Activated T-cell treated with anti-CD3 and anti-CD28 coated beads, Interleukin-2, amount 50 U/mL, for 4 hours (primary cell): ENCODE measurements around the gene ZNF692. TPM values are rescaled to one million over a fixed set of nuclear protein-coding genes. Genes with fewer than 3 reads are reported as not detected.
"Not testable (repeated sequence)": the region's sequence is repeated elsewhere in the genome, so short reads cannot be mapped to it uniquely, and the experiment has no call there.

Experiments used
- ATAC-seq, 2 donors: fragments of 200-7000 bp; cut with Tn5 transposase; one replicate each; pipeline ENCODE4 v1.10.0; 2021
- DNase-seq: peaks from one replicate; pipeline ENCODE4 v3.0.0-alpha.2; 2020
- H3K27me3 Mint-ChIP-seq: one replicate; pipeline ENCODE4 v1.8.0; 2021; ENCODE audit warnings: low read depth, mixed read lengths
- H3K36me3 Mint-ChIP-seq: one replicate; pipeline ENCODE4 v1.8.0; 2022; ENCODE audit warnings: mixed read lengths; ENCODE audit not compliant: insufficient read depth
- H3K4me1 Mint-ChIP-seq: one replicate; pipeline ENCODE4 v1.8.0; 2021; ENCODE audit warnings: low read depth, mixed read lengths
- H3K4me3 Mint-ChIP-seq: one replicate; pipeline ENCODE4 v1.8.0; 2021; ENCODE audit warnings: mild to moderate bottlenecking, moderate library complexity, mixed read lengths
- H3K9me3 Mint-ChIP-seq: one replicate; pipeline ENCODE4 v1.8.0; 2021; ENCODE audit warnings: mixed read lengths
- total RNA-seq, 3 donors: library from RNA; stranded (reverse); gene quantifications; one replicate each; pipeline ENCODE4 v1.2.1, GENCODE V29; 2021

Gene ZNF692
- total RNA-seq, 3 donors from 2014 or later, result 59.8 to 72.6 (median 70.1) TPM

DNA sequence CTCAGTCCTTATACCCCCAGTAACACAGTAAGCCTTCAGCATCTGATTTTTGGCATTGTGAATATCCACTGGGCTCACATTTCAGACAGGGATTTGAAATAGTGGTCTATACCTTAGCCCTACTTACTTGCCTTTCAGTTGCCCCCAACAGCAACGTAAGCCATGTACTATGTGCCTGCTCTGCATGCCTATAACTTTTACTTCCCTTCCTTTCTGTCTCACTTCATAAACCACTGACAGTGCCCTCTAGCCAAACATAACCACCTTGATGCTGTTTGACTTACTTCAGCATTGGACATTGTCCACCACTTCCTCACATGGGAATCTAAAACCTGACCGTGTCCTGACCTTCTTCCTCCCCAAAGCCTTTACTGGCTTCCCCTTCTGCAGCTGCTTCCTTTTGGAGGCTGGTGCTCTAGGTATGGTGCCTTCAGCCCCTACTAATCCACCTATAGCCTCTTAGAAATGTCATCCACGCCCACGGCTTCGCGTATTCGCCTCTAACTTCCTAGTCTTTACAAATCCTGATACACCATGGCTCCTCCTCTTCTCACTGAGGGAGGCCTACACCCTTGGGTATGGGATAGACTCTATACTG lies 24.4 kb downstream of the ZNF692 start:
- ATAC-seq, result no peak
- Mint-ChIP-seq H3K4me3 (no peak overlapping the region), H3K4me1 (peaks cover 8% of the 10 kb centered on the region), H3K36me3 (no peaks in the 10 kb centered on the region), H3K9me3 (no peaks in the 10 kb centered on the region), H3K27me3 (peaks cover 10% of the 10 kb centered on the region)
- DNase-seq, result no peak

DNA sequence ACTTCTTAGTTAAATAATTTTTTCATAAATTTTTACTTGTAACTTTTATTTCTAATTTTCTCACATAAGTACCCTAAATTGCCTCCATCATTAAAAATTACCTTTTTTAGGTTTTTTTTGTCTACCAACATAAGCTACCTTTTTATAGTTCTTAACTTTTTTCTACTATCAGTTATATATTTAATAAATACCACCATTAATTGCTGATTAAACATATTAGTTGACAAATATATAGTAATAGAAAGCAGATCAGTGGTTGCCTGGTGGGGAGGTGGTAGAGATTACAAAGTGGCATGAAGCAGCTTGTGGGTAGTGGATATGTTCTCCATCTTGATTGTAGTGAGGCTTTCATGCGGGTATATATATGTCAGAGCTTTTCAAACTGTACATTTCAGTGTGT lies 27.0 kb downstream of the ZNF692 start:
- no peak for DNase-seq
- Mint-ChIP-seq H3K9me3 (no peaks in the 10 kb centered on the region), H3K36me3 (no peaks in the 10 kb centered on the region), H3K27me3 (peaks cover 10% of the 10 kb centered on the region), H3K4me3 (no peak overlapping the region), H3K4me1 (peaks cover 6% of the 10 kb centered on the region)
- ATAC-seq, result no peak

DNA sequence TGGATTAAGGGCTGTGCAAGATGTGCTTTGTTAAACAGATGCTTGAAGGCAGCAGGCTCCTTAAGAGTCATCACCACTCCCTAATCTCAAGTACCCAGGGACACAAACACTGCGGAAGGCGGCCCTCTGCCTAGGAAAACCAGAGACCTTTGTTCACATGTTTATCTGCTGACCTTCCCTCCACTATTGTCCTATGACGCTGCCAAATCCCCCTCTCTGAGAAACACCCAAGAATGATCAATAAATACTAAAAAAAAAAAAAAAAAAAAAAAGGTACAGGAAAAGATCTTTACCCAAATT lies 28.2 kb downstream of the ZNF692 start:
- DNase-seq, H3K4me3 Mint-ChIP-seq, H3K9me3 Mint-ChIP-seq, ATAC-seq, H3K36me3 Mint-ChIP-seq: not testable (repeated sequence)
- H3K27me3 Mint-ChIP-seq, result peaks cover 10% of the 10 kb centered on the region
- H3K4me1 Mint-ChIP-seq, result peaks cover 12% of the 10 kb centered on the region

DNA sequence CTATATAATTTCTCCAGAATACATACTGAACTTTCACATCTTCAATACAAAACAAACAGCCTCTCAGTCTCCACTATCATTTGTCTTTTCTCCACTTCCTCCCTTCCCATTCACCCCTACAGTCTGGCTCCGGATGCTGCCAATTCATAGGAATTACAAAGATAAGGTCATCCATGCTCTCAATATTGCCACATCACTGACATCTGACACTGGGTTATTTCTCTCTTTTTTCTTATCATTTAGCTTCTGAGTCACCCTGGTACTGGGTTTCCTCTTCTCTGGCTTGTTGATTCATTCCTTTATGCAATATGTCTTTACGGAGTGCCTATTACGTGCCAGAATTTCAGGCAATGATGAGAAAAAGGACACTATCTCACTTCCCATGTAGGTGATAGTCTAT lies 30.0 kb downstream of the ZNF692 start:
- H3K36me3 Mint-ChIP-seq, result peaks cover 5% of the 10 kb centered on the region
- no peaks in the 10 kb centered on the region for H3K9me3 Mint-ChIP-seq
- no peak overlapping the region for H3K4me3 Mint-ChIP-seq
- peaks cover 29% of the 10 kb centered on the region for H3K4me1 Mint-ChIP-seq
- H3K27me3 Mint-ChIP-seq, result peaks cover 10% of the 10 kb centered on the region
- ATAC-seq (no peak), DNase-seq (no peak)

DNA sequence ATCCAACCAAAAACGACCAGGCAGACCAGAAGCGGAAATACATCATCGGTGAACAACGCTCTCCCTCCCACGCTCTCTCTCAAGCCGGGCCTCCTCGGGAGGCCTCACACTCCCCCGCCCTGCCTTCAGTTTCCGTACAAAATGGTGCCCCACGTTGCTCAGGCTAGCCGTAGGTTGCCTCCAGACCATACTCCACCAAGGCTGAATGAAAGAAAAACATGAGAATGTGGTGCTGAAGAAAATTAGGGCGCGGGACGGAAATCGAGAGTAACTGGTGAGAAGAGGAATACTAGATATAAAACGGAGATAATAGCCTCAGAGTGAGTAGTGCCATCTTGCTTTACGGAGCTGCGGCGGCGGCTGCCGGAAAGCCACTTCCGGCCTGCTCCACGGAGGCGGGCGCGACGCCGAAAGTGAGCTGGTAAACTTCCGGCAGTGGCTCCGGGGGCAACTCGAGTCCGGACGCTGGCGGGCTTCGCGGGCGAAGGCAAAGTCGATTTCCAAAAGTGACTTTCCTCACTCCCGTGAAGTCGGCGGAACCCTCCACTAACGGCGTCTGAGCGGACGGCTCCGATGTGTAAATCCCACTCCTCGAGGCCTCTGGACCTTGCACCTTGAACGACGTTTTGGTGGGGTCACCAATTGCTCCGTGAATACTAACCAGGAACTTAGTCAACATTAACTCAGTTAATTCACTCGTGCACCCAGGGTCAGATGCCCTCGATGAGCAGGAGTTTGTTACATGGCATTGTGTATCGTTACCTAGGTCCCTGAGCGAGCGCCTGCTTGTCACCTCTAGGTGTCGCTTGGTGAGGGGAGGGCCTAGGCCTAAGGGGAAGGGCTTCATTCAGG lies 32.8 kb downstream of the ZNF692 start, which contains the start of gene SH3BP5L:
Gene SH3BP5L (minus strand): TSS at position 7 of the 852 bp plus-strand sequence. CDS start 980 bp downstream, outside the sequence.
- Mint-ChIP-seq H3K36me3 (peaks cover 15% of the 10 kb centered on the region), H3K4me3 (peak within 1 kb of the TSS; percentile 96), H3K27me3 (peaks cover under 1% of the 10 kb centered on the region), H3K9me3 (no peaks in the 10 kb centered on the region), H3K4me1 (peaks cover 55% of the 10 kb centered on the region)
- peak; percentile 88 to 90 for ATAC-seq
- peak; percentile 83 for DNase-seq

DNA sequence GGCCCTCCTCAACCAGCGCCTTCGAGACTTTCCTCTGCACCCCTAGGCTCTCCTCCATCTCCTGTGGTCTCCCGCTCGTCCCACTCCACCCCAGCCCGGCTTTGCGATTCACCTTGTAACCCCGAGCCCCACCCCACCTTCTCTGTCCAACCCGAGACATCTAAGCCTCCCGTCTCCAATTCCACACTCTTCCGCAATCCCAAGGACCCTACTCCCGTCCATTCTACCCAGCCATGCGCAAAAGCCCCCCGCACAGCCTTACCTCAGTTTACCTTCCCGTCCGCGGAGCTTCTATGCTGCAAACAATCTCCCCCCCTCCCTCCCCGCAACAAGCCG lies 33.3 kb downstream of the ZNF692 start:
- Mint-ChIP-seq H3K4me1 (peaks cover 60% of the 10 kb centered on the region), H3K9me3 (no peaks in the 10 kb centered on the region), H3K27me3 (no peaks in the 10 kb centered on the region), H3K4me3 (peak overlapping the region; percentile 96), H3K36me3 (peaks cover 17% of the 10 kb centered on the region)
- DNase-seq (no peak), ATAC-seq (peak; percentile 13 to 16)

DNA sequence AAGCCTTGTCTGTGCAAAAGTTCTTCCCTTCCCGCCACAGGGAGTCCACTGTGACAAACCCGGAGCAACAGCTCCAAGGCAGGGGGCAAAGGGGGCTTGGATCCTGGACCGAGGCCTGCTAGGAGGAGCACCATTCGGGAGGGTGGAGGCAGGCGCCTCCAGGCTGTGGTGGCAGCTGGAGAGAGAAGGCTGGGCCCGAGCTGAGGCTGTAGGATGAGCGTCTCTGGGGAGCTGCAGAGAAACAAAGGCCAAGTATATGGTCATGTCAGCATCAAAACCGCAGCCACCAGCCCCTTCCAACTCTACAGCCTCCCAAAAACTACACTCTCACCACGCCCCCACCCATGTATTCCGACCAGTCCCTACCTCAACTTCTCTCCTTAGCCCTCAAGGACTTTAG lies 33.7 kb downstream of the ZNF692 start:
- no peak for DNase-seq
- Mint-ChIP-seq H3K4me3 (peak overlapping the region; percentile 96), H3K4me1 (peaks cover 65% of the 10 kb centered on the region), H3K9me3 (no peaks in the 10 kb centered on the region), H3K36me3 (peaks cover 21% of the 10 kb centered on the region), H3K27me3 (no peaks in the 10 kb centered on the region)
- no peak for ATAC-seq

DNA sequence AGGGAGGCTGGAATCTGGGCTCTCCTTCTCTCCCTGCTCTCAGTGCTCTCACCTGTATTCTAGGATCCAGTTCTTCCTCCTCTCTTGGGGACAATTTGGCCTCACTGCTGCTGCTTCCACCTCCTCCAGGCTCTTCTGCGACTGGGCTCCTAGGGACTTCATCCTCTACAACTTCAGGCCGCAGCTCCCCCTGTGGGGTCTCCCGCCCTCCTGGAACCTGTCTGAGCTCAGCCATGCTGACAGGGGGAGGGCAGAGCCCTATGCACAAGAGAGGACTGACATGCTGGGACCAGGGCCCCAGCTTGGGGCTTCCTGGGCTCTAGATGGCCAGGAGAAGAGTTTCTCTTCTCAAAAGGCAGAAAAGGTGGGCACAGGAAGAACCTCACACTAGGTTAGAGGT lies 34.2 kb downstream of the ZNF692 start:
- peak overlapping the region; percentile 96 for H3K4me3 Mint-ChIP-seq
- ATAC-seq, result no peak
- no peaks in the 10 kb centered on the region for H3K27me3 Mint-ChIP-seq
- H3K36me3 Mint-ChIP-seq, result peaks cover 24% of the 10 kb centered on the region
- peaks cover 67% of the 10 kb centered on the region for H3K4me1 Mint-ChIP-seq
- no peaks in the 10 kb centered on the region for H3K9me3 Mint-ChIP-seq
- no peak for DNase-seq

DNA sequence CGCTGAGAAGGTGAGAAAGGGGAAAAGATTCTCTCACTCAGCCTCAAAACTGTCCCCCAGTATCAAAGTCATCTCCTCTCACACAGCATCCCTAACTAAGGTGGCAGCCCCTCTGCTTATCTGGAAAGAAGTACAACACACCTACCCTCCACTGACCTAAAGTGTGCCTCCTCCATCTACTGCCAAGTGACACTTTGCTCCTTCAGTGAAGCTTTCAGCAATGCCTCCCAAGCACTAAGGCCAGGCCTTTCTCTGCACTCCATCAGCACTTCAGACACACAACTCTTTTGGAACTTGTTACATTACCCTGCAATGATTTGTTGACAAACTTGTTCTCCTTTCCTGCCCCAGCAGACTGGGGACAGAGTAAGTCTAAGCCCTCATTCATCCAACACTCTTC lies 34.6 kb downstream of the ZNF692 start:
- no peak for DNase-seq
- no peaks in the 10 kb centered on the region for H3K27me3 Mint-ChIP-seq
- peaks cover 70% of the 10 kb centered on the region for H3K4me1 Mint-ChIP-seq
- H3K4me3 Mint-ChIP-seq, result peak overlapping the region; percentile 96
- no peaks in the 10 kb centered on the region for H3K9me3 Mint-ChIP-seq
- peaks cover 24% of the 10 kb centered on the region for H3K36me3 Mint-ChIP-seq
- no peak for ATAC-seq

DNA sequence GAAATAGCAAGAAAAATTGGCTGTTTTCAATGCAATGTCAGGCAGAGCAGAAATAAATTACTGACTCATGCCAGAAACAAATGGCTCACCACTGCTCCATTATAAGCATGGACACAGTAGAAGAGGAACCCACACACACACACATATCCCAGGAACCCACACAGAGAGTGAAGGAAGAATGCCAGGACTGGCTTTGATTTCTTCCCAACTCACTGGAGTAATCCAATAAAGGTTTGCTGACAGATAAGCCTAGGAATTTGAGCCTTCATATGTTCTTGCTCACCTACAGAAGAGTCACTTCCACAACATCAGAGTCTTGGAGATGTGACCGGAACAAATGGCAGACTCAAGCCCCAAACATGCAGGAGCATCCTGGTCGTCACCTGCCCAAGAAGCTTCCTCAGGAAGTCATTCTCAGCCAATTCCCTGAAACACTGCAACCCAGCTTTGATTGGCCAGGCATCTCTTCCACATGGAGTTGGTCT lies 35.3 kb downstream of the ZNF692 start:
- H3K4me3 Mint-ChIP-seq, result peak overlapping the region; percentile 96
- peaks cover 75% of the 10 kb centered on the region for H3K4me1 Mint-ChIP-seq
- no peaks in the 10 kb centered on the region for H3K9me3 Mint-ChIP-seq
- no peak for DNase-seq
- peaks cover 28% of the 10 kb centered on the region for H3K36me3 Mint-ChIP-seq
- ATAC-seq, result no peak
- no peaks in the 10 kb centered on the region for H3K27me3 Mint-ChIP-seq

DNA sequence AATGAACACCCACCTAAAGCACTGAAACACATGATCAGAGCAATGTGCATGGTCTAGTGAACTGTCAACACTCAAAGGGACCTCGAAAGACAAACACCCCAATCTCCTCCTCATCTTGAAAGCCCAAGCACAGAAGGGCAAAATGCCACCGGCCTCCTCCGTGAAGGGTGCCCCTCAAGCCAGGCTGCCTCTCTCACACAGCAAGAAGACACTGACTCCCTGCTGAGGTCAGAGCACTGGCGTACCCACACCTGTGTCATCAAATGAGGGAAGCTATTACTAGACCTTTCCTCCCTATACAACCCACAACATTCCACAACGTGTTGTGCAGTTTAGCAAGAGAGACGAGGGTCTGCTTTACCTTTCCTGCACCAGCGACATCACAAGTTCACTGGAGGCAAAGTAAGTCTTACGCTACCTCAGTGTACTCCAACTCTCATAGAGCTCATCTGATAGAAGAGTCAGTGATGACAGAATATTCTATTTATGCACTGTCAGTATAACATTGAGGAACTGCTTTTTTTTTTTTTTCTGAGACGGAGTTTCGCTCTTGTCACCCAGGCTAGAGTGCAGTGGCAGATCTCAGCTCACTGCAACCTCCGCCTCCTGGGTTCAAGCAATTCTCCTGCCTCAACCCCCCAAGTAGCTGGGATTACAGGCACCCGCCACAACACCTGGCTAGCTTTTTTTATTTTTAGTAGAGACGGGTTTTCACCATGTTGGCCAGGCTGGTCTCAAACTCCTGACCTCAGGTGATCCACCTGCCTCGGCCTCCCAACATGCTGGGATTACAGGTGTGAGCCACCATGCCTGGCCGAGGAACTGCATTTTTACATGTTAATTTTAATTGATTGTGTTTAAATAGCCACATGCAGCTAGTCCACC lies 36.5 kb downstream of the ZNF692 start:
- DNase-seq (no peak), ATAC-seq (no peak)
- no peaks in the 10 kb centered on the region for H3K9me3 Mint-ChIP-seq
- H3K4me3 Mint-ChIP-seq, result peak overlapping the region; percentile 11
- H3K36me3 Mint-ChIP-seq, result peaks cover 28% of the 10 kb centered on the region
- peaks cover 86% of the 10 kb centered on the region for H3K4me1 Mint-ChIP-seq
- no peaks in the 10 kb centered on the region for H3K27me3 Mint-ChIP-seq

DNA sequence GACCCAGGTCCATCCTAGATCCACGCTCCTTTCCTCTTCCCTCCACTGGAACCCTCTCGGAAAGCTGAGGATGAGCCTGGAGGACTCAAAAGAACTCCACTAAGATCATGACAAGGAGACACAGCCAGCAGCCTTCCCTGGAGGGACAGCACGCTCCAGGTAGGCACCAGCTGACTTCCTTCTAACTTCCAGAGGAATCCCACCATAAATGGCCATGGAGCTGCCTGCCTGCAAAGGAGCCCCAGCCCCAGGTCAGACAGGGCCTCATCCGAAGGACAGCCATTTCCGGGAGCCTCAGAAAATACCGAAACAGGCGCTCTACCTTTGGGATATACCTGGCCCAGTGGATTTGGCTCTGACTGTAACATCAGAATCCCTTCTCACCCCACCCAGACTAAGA lies 37.2 kb downstream of the ZNF692 start:
- H3K4me1 Mint-ChIP-seq, result peaks cover 87% of the 10 kb centered on the region
- H3K27me3 Mint-ChIP-seq, result no peaks in the 10 kb centered on the region
- no peak for ATAC-seq
- peaks cover 28% of the 10 kb centered on the region for H3K36me3 Mint-ChIP-seq
- H3K4me3 Mint-ChIP-seq, result no peak overlapping the region
- no peak for DNase-seq
- H3K9me3 Mint-ChIP-seq, result no peaks in the 10 kb centered on the region

DNA sequence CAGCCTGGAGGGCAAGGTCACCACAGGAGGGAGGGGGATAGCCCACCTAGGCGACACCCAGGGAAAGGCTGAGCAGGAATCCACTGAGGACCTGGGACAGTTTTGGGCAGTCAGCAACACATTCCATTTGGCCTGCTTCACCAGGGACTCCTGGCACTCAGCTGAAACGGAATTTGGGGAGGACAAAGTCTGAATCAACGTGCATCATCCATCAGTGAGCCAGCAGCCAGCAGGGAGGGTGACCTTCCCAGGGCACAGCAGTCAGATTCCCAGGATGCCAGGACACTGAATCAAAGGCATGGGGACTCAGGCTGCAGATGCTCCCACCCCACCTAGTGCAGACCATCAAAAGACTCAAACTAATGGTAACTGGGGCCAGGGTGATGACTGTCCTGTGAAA lies 37.8 kb downstream of the ZNF692 start:
- H3K4me1 Mint-ChIP-seq, result peaks cover 92% of the 10 kb centered on the region
- H3K36me3 Mint-ChIP-seq, result peaks cover 28% of the 10 kb centered on the region
- no peaks in the 10 kb centered on the region for H3K9me3 Mint-ChIP-seq
- H3K4me3 Mint-ChIP-seq, result no peak overlapping the region
- DNase-seq, result no peak
- H3K27me3 Mint-ChIP-seq, result no peaks in the 10 kb centered on the region
- ATAC-seq, result no peak

DNA sequence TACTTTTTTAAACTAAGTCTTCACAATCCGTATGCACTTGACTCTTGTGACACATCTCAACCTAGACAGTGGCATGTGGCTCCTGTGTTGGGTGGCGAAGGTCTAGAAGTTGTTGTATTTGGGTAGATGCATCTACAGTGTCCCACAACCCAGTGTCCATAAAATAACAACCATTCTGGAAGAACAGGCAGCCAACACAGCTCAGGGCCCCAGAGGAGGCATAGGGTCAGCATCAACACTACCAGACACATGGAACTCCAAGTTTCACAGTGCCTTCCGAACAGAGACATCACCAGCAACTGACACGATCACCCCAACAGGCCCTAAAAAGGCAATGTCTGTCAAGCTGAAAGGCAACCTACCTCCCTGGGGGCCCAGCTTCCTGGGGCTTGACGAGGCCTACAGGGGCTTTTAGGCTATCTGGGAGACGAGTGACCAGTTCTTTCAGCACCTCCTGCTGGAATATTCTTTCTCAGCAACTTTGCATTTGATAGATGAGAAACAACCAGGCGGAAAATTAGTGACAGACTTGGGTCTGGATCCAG lies 38.8 kb downstream of the ZNF692 start:
- no peak overlapping the region for H3K4me3 Mint-ChIP-seq
- no peaks in the 10 kb centered on the region for H3K9me3 Mint-ChIP-seq
- peaks cover 92% of the 10 kb centered on the region for H3K4me1 Mint-ChIP-seq
- H3K27me3 Mint-ChIP-seq, result no peaks in the 10 kb centered on the region
- ATAC-seq, result no peak
- H3K36me3 Mint-ChIP-seq, result peaks cover 35% of the 10 kb centered on the region
- DNase-seq, result no peak
